SK-N-MC (cell line): Measurements from ENCODE around the gene MX2.

Experiments used
- DNase-seq: peaks from one replicate; pipeline ENCODE4 v3.0.0-alpha.2; 2011; ENCODE audit warnings: low read depth, low spot score
- H3K27ac ChIP-seq: fragments of 200-600 bp; sonication (generic); 2 replicates; pipeline ENCODE4 v1.5.1; 2016; ENCODE audit warnings: mixed run types
- H3K36me3 ChIP-seq: fragments of 200-600 bp; sonication (generic); 2 replicates; pipeline ENCODE4 v1.6.1; 2017; ENCODE audit warnings: antibody characterized with exemption, low read length, mixed read lengths; ENCODE audit not compliant: insufficient read depth
- H3K4me3 ChIP-seq: fragments of 200-600 bp; sonication (generic); 2 replicates; pipeline ENCODE4 v1.5.1; 2016
- H3K9ac ChIP-seq: fragments of 200-600 bp; sonication (generic); 2 replicates; pipeline ENCODE4 v1.8.0; 2017; ENCODE audit warnings: mixed run types, mixed read lengths; ENCODE audit not compliant: insufficient read length
- H3K9me3 ChIP-seq: fragments of 200-600 bp; sonication (generic); 2 replicates; pipeline ENCODE4 v1.6.1; 2017; ENCODE audit warnings: low read depth, mild to moderate bottlenecking, antibody characterized with exemption, low read length, moderate library complexity, mixed read lengths
- EZH2 ChIP-seq: fragments of 200-600 bp; sonication (generic); IDR thresholded peaks from one replicate; pipeline ENCODE4 v1.6.1; 2017; ENCODE audit warnings: antibody characterized with exemption
- FOXP2 ChIP-seq: optimal IDR thresholded peaks from 2 replicates; pipeline ENCODE3; 2011; ENCODE audit warnings: mild to moderate bottlenecking, moderate library complexity; ENCODE audit not compliant: insufficient read depth; ENCODE audit errors: extremely low read length, control extremely low read depth
- POLR2AphosphoS5 ChIP-seq: IDR thresholded peaks from 2 replicates; pipeline ENCODE4 v1.6.1; 2012; ENCODE audit warnings: mild to moderate bottlenecking, low read depth, low read length, borderline replicate concordance

MX2 gene

DNA sequence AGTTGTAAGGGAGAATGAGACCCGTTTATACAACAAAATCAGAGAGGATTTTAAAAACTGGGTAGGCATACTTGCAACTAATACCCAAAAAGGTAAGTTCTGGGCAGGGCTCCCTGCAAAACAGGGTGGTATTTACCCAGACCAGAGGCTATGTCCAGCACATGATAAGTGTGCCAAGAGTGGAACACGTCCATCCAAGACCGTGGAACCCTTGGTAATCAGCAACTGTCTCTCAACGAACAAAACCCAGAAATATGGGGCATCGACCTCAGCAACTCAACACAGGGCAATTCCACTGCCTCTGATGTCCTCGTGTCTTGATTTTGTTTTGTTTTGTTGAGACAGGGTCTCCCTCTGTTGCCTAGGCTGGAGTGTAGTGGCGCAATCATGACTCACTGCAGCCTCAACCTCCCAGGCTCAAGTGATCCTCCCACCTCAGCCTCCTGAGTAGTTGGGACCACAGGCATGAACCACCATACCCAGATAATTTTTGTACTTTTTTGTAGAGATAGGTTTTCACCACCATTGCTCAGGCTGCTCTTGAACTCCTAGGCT, 37.5 kb downstream of the MX2 start:
- Histone ChIP-seq H3K27ac (no peak overlapping the region), H3K36me3 (no peaks in the 10 kb centered on the region), H3K9me3 (no peaks in the 10 kb centered on the region), H3K4me3 (no peak overlapping the region), H3K9ac (no peak overlapping the region)
- TF ChIP-seq FOXP2 = no peak
- TF ChIP-seq EZH2 = no peak
- no peak for TF ChIP-seq POLR2AphosphoS5
- no peak for DNase-seq

DNA sequence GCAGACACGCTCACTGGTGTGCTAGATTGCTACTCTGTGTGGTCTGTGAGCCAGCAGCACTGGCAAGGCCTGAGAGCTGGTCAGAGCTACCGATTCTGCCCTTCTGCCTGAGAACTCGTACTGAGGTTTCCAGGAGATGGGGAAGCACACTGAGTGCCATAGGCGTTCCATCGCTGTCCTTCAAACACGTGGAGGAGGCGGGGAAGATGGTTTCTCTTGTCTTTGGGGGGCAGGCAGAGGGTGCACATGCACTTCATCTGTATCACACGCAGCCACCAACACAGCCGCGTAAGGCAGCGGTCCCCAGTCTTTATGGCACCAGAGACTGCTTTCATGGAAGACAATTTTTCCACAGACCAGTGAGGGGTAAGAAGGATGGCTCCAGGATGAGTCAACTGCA, 40.4 kb downstream of the MX2 start:
- TF ChIP-seq FOXP2 (no peak), EZH2 (no peak), POLR2AphosphoS5 (no peak)
- Histone ChIP-seq H3K9me3 (no peaks in the 10 kb centered on the region), H3K4me3 (no peak overlapping the region), H3K36me3 (no peaks in the 10 kb centered on the region), H3K9ac (no peak overlapping the region), H3K27ac (no peak overlapping the region)
- DNase-seq = no peak

DNA sequence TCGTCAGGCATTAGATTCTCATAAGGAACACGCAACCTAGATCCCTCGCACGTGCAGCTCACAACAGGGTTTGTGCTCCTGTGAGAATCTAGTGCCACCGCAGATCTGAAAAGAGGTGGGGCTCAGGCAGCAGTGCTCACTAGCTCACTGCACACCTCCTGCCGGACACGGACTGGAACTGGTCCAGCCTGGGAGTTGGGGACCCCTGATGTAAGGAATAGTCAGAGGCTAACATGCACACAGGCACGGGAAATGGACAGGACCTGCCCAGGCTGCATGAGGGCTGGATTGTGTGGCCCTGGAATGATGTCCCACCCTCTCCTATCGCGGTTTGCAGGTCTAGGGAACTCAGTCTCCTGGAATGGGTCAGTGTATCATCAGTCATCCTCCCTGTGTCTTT, 41.0 kb downstream of the MX2 start:
- no peak overlapping the region for H3K4me3 ChIP-seq
- H3K9me3 ChIP-seq = no peaks in the 10 kb centered on the region
- H3K9ac ChIP-seq = no peak overlapping the region
- H3K27ac ChIP-seq = no peak overlapping the region
- H3K36me3 ChIP-seq = no peaks in the 10 kb centered on the region
- no peak for TF ChIP-seq EZH2
- TF ChIP-seq FOXP2 = no peak
- TF ChIP-seq POLR2AphosphoS5 = no peak
- no peak for DNase-seq

DNA sequence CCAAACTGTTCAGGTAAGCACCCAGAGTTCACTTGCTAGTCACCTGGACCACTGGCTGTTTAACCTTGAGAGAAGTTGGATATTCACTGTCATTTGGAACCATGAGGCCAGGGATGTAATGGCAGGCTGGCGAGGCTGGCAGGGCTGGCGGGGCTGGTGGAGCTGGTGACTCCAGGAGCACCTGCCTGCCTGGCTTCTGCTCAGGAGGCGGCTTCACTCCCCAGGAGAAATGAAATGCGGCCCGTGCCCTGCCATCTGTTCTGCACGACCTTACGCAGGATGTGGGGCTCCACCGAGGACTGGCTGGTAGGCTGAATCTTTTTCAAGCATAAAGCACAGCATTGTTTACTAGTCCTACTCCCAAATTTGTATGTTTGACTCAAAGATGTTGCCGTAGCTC, 41.5 kb downstream of the MX2 start:
- H3K4me3 ChIP-seq = no peak overlapping the region
- no peaks in the 10 kb centered on the region for H3K9me3 ChIP-seq
- TF ChIP-seq FOXP2 (no peak), POLR2AphosphoS5 (no peak)
- no peak for DNase-seq
- no peaks in the 10 kb centered on the region for H3K36me3 ChIP-seq
- no peak overlapping the region for H3K27ac ChIP-seq
- H3K9ac ChIP-seq = no peak overlapping the region

DNA sequence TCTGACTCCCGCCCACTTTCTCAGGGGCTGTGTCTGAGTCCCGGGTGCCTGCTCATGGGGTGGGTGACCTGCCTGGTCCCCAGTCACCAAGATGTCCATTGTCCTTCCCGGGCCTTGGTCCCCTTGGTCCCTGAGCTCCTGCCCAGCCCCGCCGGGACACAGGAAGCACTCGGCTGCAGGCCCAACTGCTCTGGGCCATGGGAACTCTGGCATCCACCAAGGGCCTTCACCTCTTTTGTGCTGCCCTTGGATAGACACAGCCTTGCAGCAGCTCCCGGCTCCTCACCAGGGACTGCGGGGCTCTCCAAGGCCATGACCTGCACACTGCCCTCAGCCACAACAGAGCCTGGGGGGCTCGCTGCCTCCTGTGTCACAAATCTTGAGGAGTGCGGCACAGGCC, 42.1 kb downstream of the MX2 start:
- DNase-seq = no peak
- no peak overlapping the region for H3K27ac ChIP-seq
- H3K4me3 ChIP-seq = no peak overlapping the region
- H3K9me3 ChIP-seq = no peaks in the 10 kb centered on the region
- no peak overlapping the region for H3K9ac ChIP-seq
- H3K36me3 ChIP-seq = no peaks in the 10 kb centered on the region
- TF ChIP-seq POLR2AphosphoS5 (no peak), FOXP2 (no peak), EZH2 (no peak)

DNA sequence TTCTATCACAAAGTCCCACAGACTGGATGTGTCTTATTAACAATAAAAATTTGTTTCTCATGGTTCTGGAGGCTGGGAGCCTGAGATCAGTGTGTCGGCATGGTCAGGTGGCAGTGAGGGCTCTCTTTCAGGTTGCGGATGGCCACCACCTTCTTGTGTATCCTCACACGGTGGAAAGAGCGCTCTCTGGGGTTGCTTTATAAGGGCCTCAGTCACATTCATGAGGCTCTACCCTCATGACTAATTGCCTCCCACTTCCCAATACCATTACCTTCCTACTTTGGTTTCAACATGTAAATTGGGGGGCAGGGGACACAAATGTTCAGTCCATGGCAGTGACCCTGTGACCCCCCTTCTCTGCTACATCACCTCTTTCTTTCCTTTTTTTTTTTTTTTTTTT, 43.5 kb downstream of the MX2 start:
- no peak for DNase-seq
- no peak for TF ChIP-seq FOXP2
- TF ChIP-seq EZH2 = no peak
- no peak for TF ChIP-seq POLR2AphosphoS5

DNA sequence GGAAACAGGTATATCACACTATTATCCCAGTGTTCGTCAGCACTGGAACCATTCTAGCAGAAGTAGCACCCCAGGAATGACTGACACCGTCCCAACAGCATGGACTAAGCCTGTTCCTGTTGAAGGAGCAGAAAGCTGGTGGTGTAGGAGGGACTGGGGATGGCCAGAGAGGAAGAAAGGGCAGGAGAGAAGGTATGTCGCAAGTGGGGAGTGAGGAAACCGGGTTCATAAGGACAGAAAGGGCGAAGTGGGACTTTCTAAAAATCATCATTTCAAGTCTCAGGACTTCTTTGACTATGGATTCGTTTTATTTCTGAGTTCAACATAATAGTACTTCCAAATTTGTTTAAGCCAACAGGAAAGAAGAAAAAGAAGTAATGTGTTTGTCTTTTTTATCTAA, 44.5 kb downstream of the MX2 start:
- no peak overlapping the region for H3K27ac ChIP-seq
- no peak overlapping the region for H3K9ac ChIP-seq
- H3K9me3 ChIP-seq = no peaks in the 10 kb centered on the region
- no peaks in the 10 kb centered on the region for H3K36me3 ChIP-seq
- no peak for DNase-seq
- TF ChIP-seq FOXP2 (no peak), POLR2AphosphoS5 (no peak), EZH2 (no peak)
- H3K4me3 ChIP-seq = no peak overlapping the region

More for the DNA sequence above, 43.5 kb downstream of the MX2 start:
- no peak overlapping the region for H3K27ac ChIP-seq
- H3K4me3 ChIP-seq = no peak overlapping the region
- no peaks in the 10 kb centered on the region for H3K36me3 ChIP-seq
- H3K9ac ChIP-seq = no peak overlapping the region
- H3K9me3 ChIP-seq = no peaks in the 10 kb centered on the region

DNA sequence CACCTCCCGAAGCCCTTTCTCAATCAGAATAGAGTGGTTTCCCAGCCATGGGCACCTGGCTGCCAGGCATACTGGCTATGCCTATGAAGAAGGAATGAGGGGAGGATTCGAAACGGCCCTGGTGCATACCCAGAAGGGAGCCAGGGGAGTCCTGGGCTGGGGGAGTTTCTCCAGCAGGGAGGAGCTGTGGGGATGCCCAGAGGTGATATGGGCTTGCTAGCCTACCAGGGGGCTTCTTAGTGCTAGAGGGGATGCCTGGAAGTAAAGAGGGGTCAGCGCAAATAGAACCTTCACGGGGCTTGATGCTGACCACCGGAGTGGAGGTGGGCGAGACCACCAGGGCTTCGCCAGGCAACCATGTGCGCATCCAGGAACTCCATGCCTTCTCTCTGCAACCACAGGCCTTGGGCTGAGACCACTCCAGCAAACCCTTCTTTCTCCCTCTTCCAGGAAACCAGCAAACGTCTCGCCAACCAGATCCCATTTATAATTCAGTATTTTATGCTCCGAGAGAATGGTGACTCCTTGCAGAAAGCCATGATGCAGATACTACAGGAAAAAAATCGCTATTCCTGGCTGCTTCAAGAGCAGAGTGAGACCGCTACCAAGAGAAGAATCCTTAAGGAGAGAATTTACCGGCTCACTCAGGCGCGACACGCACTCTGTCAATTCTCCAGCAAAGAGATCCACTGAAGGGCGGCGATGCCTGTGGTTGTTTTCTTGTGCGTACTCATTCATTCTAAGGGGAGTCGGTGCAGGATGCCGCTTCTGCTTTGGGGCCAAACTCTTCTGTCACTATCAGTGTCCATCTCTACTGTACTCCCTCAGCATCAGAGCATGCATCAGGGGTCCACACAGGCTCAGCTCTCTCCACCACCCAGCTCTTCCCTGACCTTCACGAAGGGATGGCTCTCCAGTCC, 46.0 kb downstream of the MX2 start:
- TF ChIP-seq EZH2 (no peak), FOXP2 (no peak), POLR2AphosphoS5 (no peak)
- no peak for DNase-seq
- H3K27ac ChIP-seq = no peak overlapping the region
- H3K4me3 ChIP-seq = no peak overlapping the region
- no peak overlapping the region for H3K9ac ChIP-seq
- H3K36me3 ChIP-seq = no peaks in the 10 kb centered on the region
- H3K9me3 ChIP-seq = no peaks in the 10 kb centered on the region
